NCI-H128 (cell line): ENCODE data around the gene SLC35A3.

Experiments used
- DNase-seq: peaks from one replicate; lab custom pipeline; 2025; ENCODE audit not compliant: unreplicated experiment; lab: John Stamatoyannopoulos, UW

SLC35A3 gene

GRCh38 chr1:100074604-100075395 is 105.0 kb downstream of the SLC35A3 start:
- DNase-seq = no peak

- no peak for DNase-seq
Measured at GRCh38 chr1:100075773-100076172, 106.0 kb downstream of the SLC35A3 start.

- no peak for DNase-seq
Measured at GRCh38 chr1:100076319-100076718, 106.5 kb downstream of the SLC35A3 start.

- no peak for DNase-seq
Measured at GRCh38 chr1:100076744-100077143, 106.9 kb downstream of the SLC35A3 start.

- no peak for DNase-seq
Measured at GRCh38 chr1:100077531-100077930, 107.7 kb downstream of the SLC35A3 start.

- DNase-seq = no peak
Measured at GRCh38 chr1:100080331-100080730, 110.5 kb downstream of the SLC35A3 start.
